Transverse colon (tissue), 4 donors: ENCODE results near the gene CLIC4. TPM values are rescaled to one million over a fixed set of nuclear protein-coding genes. Genes with fewer than 3 reads are reported as not detected.

Experiments used
- DNase-seq: peaks from one replicate; pipeline ENCODE4 v3.0.0-alpha.2; 2019
- H3K27ac ChIP-seq, 4 donors: fragments of 200-600 bp; sonication (generic); 2 replicates each; pipeline ENCODE4 v1.5.1; 2016 to 2018; ENCODE audit warnings: inconsistent platforms in 4 of 4
- H3K27me3 ChIP-seq: fragments of 200-600 bp; sonication (generic); 2 replicates; pipeline ENCODE4 v1.5.1; 2017; ENCODE audit warnings: inconsistent platforms
- H3K36me3 ChIP-seq, 4 donors: fragments of 200-600 bp; sonication (generic); 2 replicates each; pipeline ENCODE4 v1.5.1; 2017 to 2019; ENCODE audit warnings: inconsistent platforms in 4 of 4
- H3K4me1 ChIP-seq, 4 donors: fragments of 200-600 bp; sonication (generic); 2 replicates each; pipeline ENCODE4 v1.5.1; 2017 to 2020; ENCODE audit warnings: inconsistent platforms in 4 of 4
- H3K4me3 ChIP-seq, 4 donors: fragments of 200-600 bp; sonication (generic); 1 replicate in 1 of 4; 2 replicates in 3 of 4; pipeline versions ENCODE4 v1.5.1 to v1.6.1; 2017 to 2019; ENCODE audit warnings: inconsistent platforms in 4 of 4
- H3K9me3 ChIP-seq, 2 donors: fragments of 200-600 bp; sonication (generic); 2 replicates each; pipeline ENCODE4 v1.5.1; 2017 to 2019; ENCODE audit warnings: inconsistent platforms in 2 of 2
- CTCF ChIP-seq, 5 experiments: fragments of 200-600 bp in 3 of 5; fragments of 450-650 bp in 2 of 5; sonication (generic) in 3 of 5; IDR thresholded peaks; 1 replicate in 2 of 5; 2 replicates in 3 of 5; pipeline ENCODE4 v1.5.1; 2016 to 2017; ENCODE audit warnings: antibody characterized with exemption in 5 of 5, inconsistent platforms in 3 of 5, mild to moderate bottlenecking in 2 of 5, moderate library complexity in 1 of 5
- EP300 ChIP-seq: sonication (generic); formaldehyde crosslinking; IDR thresholded peaks from one replicate; pipeline ENCODE4 v1.6.1; 2017; ENCODE audit warnings: antibody characterized with exemption, low read depth
- POLR2A ChIP-seq: fragments of 450-650 bp; IDR thresholded peaks from one replicate; pipeline ENCODE4 v1.6.1; 2016; ENCODE audit warnings: antibody characterized with exemption, mild to moderate bottlenecking, moderate library complexity
- POLR2AphosphoS5 ChIP-seq, 3 donors: sonication (generic); formaldehyde crosslinking; IDR thresholded peaks; one replicate each; pipeline ENCODE4 v1.6.1; 2016; ENCODE audit warnings: antibody characterized with exemption in 3 of 3
- WGBS, 2 donors: methylation state at CpG; one replicate each; pipeline ENCODE4 v1.1.5; 2018; ENCODE audit warnings: low coverage in 1 of 2; 5-methylcytosine and 5-hydroxymethylcytosine counted together
- in situ Hi-C, 4 donors: fragments of 200-750 bp; cut with MboI; loops; one replicate each; pipeline versions ENCODE4 v1.15.0 to v1.15.1; 2017; ENCODE audit warnings: low sequenced_read_pairs in 3 of 4, low pct_ligation_motif_present in 1 of 4, low pct_unique_long_range_greater_than_20kb in 1 of 4
- intact Hi-C: fragments of 100-400 bp; cut with DNase I; formaldehyde crosslinking; loops from one replicate; pipeline ENCODE4 v1.15.1; 2023; ENCODE audit warnings: low total_unique reads
- total RNA-seq, 4 donors: library from RNA; depleted of rRNA; stranded (reverse); fragments of >200 nt; gene quantifications; one replicate each; pipeline ENCODE4 v1.1.0, GENCODE V29; 2016

Gene CLIC4
- total RNA-seq, 4 donors from 2014 or later, result 52.4 to 107 (median 65.0) TPM

DNA sequence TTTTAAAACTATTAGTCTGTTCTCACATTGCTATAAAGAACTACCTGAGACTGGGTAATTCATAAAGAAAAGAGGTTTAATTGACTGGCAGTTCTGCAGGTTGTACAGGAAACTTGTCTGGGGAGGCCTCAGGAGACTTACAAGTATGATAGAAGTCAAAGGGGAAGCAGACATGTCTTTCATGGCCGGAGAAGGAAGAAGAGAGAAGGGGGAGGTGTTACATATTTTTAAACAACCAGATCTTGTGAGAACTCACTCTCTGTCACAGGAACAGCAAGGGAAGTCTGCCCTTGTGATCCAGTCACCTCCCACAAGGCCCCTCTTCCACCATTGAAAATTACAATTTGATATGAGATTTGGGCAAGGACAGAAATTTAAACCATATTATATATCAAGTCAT lies 55.9 kb downstream of the CLIC4 start:
- H3K27me3 ChIP-seq, result no peaks in the 10 kb centered on the region
- H3K36me3 ChIP-seq, result peaks cover 0 to 5% (median 0%) of the 10 kb centered on the region in 4 donors
- in situ Hi-C loops, result no loop called here
- intact Hi-C loops, result no loop called here
- H3K4me1 ChIP-seq, result peaks cover 0 to 30% (median 4%) of the 10 kb centered on the region in 4 donors
- peak overlapping the region; percentile 2 to 28 (median 14) for H3K27ac ChIP-seq
- H3K4me3 ChIP-seq, result no peak overlapping the region
- no peaks in the 10 kb centered on the region for H3K9me3 ChIP-seq
- no peak for TF ChIP-seq EP300
- TF ChIP-seq CTCF (IDR thresholded peaks at IDR 0.05), result no peak
- no peak for TF ChIP-seq POLR2AphosphoS5 (IDR thresholded peaks at IDR 0.05)
- TF ChIP-seq POLR2A, result no peak
- 54 to 60% methylated on average over 1 of the region's 1 CpG for WGBS, 2 donors
- no peak for DNase-seq

DNA sequence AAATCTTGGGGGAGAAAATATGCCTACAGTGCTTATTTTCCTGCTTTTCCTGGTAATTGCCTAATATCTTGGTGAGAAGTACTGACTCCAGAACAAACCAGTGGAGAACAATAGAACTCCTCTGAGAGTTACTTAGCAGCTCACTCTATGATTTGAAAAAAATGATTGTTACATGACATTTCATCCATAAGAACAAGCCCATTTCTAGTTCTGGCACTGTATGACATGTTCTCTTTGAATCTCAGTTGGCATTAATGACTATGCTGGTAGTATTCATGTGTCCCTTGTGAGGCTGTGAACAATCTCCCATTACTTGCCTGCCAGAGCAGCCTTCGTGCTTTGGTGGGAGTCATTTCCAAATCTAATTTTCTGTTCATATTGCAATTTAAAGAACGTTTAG lies 58.0 kb downstream of the CLIC4 start:
- Histone ChIP-seq H3K36me3 (no peaks in the 10 kb centered on the region), H3K4me1 (peaks cover 0 to 38% (median 8%) of the 10 kb centered on the region in 4 donors), H3K27me3 (no peaks in the 10 kb centered on the region), H3K9me3 (no peaks in the 10 kb centered on the region), H3K27ac (peak overlapping the region; percentile 2 to 53 (median 28)), H3K4me3 (no peak overlapping the region)
- no peak for DNase-seq
- in situ Hi-C loops, result no loop called here
- 81 to 100% methylated on average over 1 to 2 of the region's 2 CpGs for WGBS, 2 donors
- intact Hi-C loops, result no loop called here
- TF ChIP-seq POLR2AphosphoS5 (IDR thresholded peaks at IDR 0.05) (no peak), EP300 (no peak), POLR2A (no peak), CTCF (IDR thresholded peaks at IDR 0.05) (no peak)

- intact Hi-C loops (no loop called here), in situ Hi-C loops (no loop called here)
- H3K4me3 ChIP-seq, result no peak overlapping the region
- peak overlapping the region in 1 of 4 donors; percentile 8 for H3K27ac ChIP-seq
- peaks cover 0 to 38% (median 8%) of the 10 kb centered on the region in 4 donors for H3K4me1 ChIP-seq
- no peaks in the 10 kb centered on the region for H3K9me3 ChIP-seq
- no peaks in the 10 kb centered on the region for H3K36me3 ChIP-seq
- DNase-seq, result no peak
- H3K27me3 ChIP-seq, result no peaks in the 10 kb centered on the region
- TF ChIP-seq POLR2AphosphoS5 (IDR thresholded peaks at IDR 0.05) (no peak), POLR2A (no peak), CTCF (IDR thresholded peaks at IDR 0.05) (no peak), EP300 (no peak)
These were observed 58.8 kb downstream of the CLIC4 start for GRCh38 chr1:24803987-24804530.

- no peak overlapping the region for H3K4me3 ChIP-seq
- intact Hi-C loops, result no loop called here
- H3K27me3 ChIP-seq, result no peaks in the 10 kb centered on the region
- 64 to 77% methylated on average over 5 of the region's 5 CpGs for WGBS, 2 donors
- in situ Hi-C loops, result no loop called here
- H3K36me3 ChIP-seq, result no peaks in the 10 kb centered on the region
- peaks cover 0 to 43% (median 8%) of the 10 kb centered on the region in 4 donors for H3K4me1 ChIP-seq
- TF ChIP-seq EP300 (no peak), POLR2AphosphoS5 (IDR thresholded peaks at IDR 0.05) (no peak), POLR2A (no peak), CTCF (IDR thresholded peaks at IDR 0.05) (no peak)
- DNase-seq, result no peak
- H3K27ac ChIP-seq, result peak overlapping the region in 1 of 4 donors; percentile 33
- H3K9me3 ChIP-seq, result no peaks in the 10 kb centered on the region
These were observed 60.5 kb downstream of the CLIC4 start for GRCh38 chr1:24805534-24806301.
